Measurements from ENCODE around the gene SCAP. TPM values are rescaled to one million over a fixed set of nuclear protein-coding genes. Genes with fewer than 3 reads are reported as not detected.

SCAP gene
- total and polyA plus RNA-seq, 2 experiments from 2014 or later = 87.6 to 140 TPM

GRCh38 chr3:47452453-47453215, 23.1 kb downstream of the SCAP start:
- no peak for DNase-seq (ENCODE audit: low read depth in 1 of 2, low spot score in 1 of 2)
- no peak for TF ChIP-seq CTCF (IDR thresholded peaks at IDR 0.05; ENCODE audit: low read depth, low read length)

GRCh38 chr3:47444103-47444502, 31.6 kb downstream of the SCAP start:
- no peak for TF ChIP-seq CTCF (IDR thresholded peaks at IDR 0.05; ENCODE audit: low read depth, low read length)
- Histone ChIP-seq H3K27ac (peak overlapping the region; percentile 93), H3K36me3 (peaks cover 11% of the 10 kb centered on the region), H3K4me1 (ENCODE audit: low read depth) (peaks cover 23% of the 10 kb centered on the region), H3K4me3 (no peak overlapping the region), H3K27me3 (no peaks in the 10 kb centered on the region), H3K9me3 (ENCODE audit: low read depth) (no peaks in the 10 kb centered on the region)
- no peak for DNase-seq (ENCODE audit: low read depth in 1 of 2, low spot score in 1 of 2)

More at GRCh38 chr3:47452453-47453215, 23.1 kb downstream of the SCAP start:
- H3K4me3 ChIP-seq = no peak overlapping the region
- no peaks in the 10 kb centered on the region for H3K27me3 ChIP-seq
- no peaks in the 10 kb centered on the region for H3K4me1 ChIP-seq (ENCODE audit: low read depth)
- no peaks in the 10 kb centered on the region for H3K36me3 ChIP-seq
- H3K9me3 ChIP-seq (ENCODE audit: low read depth) = no peaks in the 10 kb centered on the region
- no peak overlapping the region for H3K27ac ChIP-seq

- H3K9me3 ChIP-seq (ENCODE audit: low read depth) = no peaks in the 10 kb centered on the region
- no peak for DNase-seq (ENCODE audit: low read depth in 1 of 2, low spot score in 1 of 2)
- peaks cover 11% of the 10 kb centered on the region for H3K36me3 ChIP-seq
- H3K27ac ChIP-seq = peak overlapping the region; percentile 93
- no peak for TF ChIP-seq CTCF (IDR thresholded peaks at IDR 0.05; ENCODE audit: low read depth, low read length)
- peaks cover 23% of the 10 kb centered on the region for H3K4me1 ChIP-seq (ENCODE audit: low read depth)
- H3K27me3 ChIP-seq = no peaks in the 10 kb centered on the region
- no peak overlapping the region for H3K4me3 ChIP-seq
These were observed 32.1 kb downstream of the SCAP start for GRCh38 chr3:47443611-47443995.

- peaks cover 14% of the 10 kb centered on the region for H3K36me3 ChIP-seq
- no peak for DNase-seq (ENCODE audit: low read depth in 1 of 2, low spot score in 1 of 2)
- peak overlapping the region; percentile 93 for H3K27ac ChIP-seq
- H3K9me3 ChIP-seq (ENCODE audit: low read depth) = no peaks in the 10 kb centered on the region
- no peaks in the 10 kb centered on the region for H3K27me3 ChIP-seq
- H3K4me3 ChIP-seq = no peak overlapping the region
- no peak for TF ChIP-seq CTCF (IDR thresholded peaks at IDR 0.05; ENCODE audit: low read depth, low read length)
- H3K4me1 ChIP-seq (ENCODE audit: low read depth) = peaks cover 23% of the 10 kb centered on the region
These were observed 33.8 kb downstream of the SCAP start for GRCh38 chr3:47441796-47442551.

GRCh38 chr3:47440131-47440530, 35.6 kb downstream of the SCAP start:
- Histone ChIP-seq H3K9me3 (ENCODE audit: low read depth) (no peaks in the 10 kb centered on the region), H3K4me1 (ENCODE audit: low read depth) (peaks cover 23% of the 10 kb centered on the region), H3K4me3 (no peak overlapping the region), H3K27me3 (no peaks in the 10 kb centered on the region), H3K36me3 (peaks cover 14% of the 10 kb centered on the region), H3K27ac (no peak overlapping the region)
- peak; percentile 20 to 37 for DNase-seq (ENCODE audit: low read depth in 1 of 2, low spot score in 1 of 2)
- TF ChIP-seq CTCF (IDR thresholded peaks at IDR 0.05; ENCODE audit: low read depth, low read length) = peak; percentile 46

Measured in cardiac muscle cell (in vitro differentiated cells and primary cell).